Ammon's horn (tissue), 1 donor: ENCODE results near the gene IL1RN.

Experiments
- DNase-seq: peaks from one replicate; pipeline ENCODE4 v3.0.0-alpha.2; 2016; ENCODE audit warnings: low spot score

IL1RN gene

GRCh38 chr2:113103277-113103676, 24.1 kb upstream of the IL1RN start:
- no peak for DNase-seq

- no peak for DNase-seq
Measured at GRCh38 chr2:113104054-113104611, 23.3 kb upstream of the IL1RN start.

GRCh38 chr2:113105047-113105785, 22.2 kb upstream of the IL1RN start:
- no peak for DNase-seq

- no peak for DNase-seq
Measured at GRCh38 chr2:113111121-113111520, 16.3 kb upstream of the IL1RN start.

GRCh38 chr2:113111823-113112287, 15.5 kb upstream of the IL1RN start:
- no peak for DNase-seq

- DNase-seq: no peak
Measured at GRCh38 chr2:113112441-113112840, 15.0 kb upstream of the IL1RN start.

- DNase-seq: no peak
Measured at GRCh38 chr2:113112871-113113270, 14.5 kb upstream of the IL1RN start.

- DNase-seq: no peak
Measured at GRCh38 chr2:113113807-113114206, 13.6 kb upstream of the IL1RN start.

- DNase-seq: no peak
Measured at GRCh38 chr2:113114224-113114945, 13.0 kb upstream of the IL1RN start.

- DNase-seq: no peak
Measured at GRCh38 chr2:113114996-113115395, 12.4 kb upstream of the IL1RN start.

GRCh38 chr2:113116100-113116958, 11.1 kb upstream of the IL1RN start:
- DNase-seq: no peak

- no peak for DNase-seq
Measured at GRCh38 chr2:113117541-113118262, 9.7 kb upstream of the IL1RN start.

- DNase-seq: no peak
Measured at GRCh38 chr2:113118263-113118657, 9.1 kb upstream of the IL1RN start.

- DNase-seq: no peak
Measured at GRCh38 chr2:113119111-113119510, 8.3 kb upstream of the IL1RN start.

- DNase-seq: no peak
Measured at GRCh38 chr2:113120861-113121260, 6.5 kb upstream of the IL1RN start.

GRCh38 chr2:113122364-113122763, 5.0 kb upstream of the IL1RN start:
- no peak for DNase-seq

GRCh38 chr2:113123726-113124125, 3.7 kb upstream of the IL1RN start:
- DNase-seq: no peak

- peak; percentile 23 for DNase-seq
Measured at GRCh38 chr2:113124181-113124961, 3.0 kb upstream of the IL1RN start.

GRCh38 chr2:113124984-113125855, 2.2 kb upstream of the IL1RN start:
- DNase-seq: no peak
